NCI-H526 treated with DMSO at 0.1 percent for 48 hours (cell line): ENCODE measurements around the gene ACAP2.
"Not testable (repeated sequence)": the region's sequence is repeated elsewhere in the genome, so short reads cannot be mapped to it uniquely, and the experiment has no call there.

Experiments used
- DNase-seq: peaks from one replicate; lab custom pipeline; 2025; lab: John Stamatoyannopoulos, UW

The ACAP2 gene

DNA sequence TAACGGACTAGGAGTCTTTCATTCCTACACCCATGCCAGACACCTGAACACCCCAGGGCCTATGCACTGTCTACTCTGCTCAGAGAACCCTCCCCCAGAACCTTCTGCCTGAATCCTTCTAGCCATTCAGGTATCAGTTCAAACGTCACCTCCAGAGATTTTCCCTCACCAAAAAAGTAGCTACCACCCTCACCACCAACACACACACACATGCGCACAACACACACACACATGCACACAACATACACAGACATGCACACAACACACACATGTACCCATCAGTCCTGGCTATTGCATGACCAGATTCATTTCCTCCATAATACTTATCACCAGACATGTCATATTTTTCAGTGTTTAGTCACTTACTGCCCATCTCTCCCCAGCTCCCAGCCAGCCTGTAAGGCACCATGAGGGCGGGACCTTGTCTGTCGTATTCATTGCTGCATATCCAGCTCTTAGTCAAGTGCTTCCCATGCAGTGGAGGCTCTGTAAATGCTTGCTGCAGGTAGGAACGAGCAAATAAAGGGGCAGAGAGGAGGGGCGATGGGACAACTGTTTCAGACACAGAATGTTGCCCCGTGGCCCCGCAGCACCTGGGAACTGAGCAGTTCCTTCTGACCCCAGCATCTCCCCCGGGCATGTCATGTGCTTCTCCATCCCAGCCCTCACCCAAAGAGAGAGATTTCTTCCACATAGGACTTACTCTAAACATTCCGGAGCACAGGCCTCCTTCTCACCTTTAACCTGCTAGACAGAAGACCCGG is 201.0 kb downstream of the ACAP2 start:
- DNase-seq, result no peak

DNA sequence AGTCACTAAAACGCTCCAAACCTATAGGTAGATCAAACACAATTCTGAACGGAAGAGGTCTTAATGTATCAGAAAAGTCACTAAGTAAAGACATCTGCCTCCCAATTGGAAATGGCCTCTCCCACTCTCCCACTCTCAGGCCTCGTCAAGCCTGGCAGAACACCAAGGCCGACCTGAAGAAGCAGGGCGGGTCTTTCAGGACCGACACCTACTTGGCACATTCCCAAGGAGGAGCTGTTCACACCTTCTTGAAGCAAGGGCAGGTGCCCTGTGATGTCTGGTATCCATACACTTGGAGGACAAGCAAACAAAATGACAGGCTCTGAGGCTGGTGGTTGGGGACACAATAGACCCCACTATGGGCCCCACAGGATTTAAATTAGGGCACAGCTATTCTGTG is 201.9 kb downstream of the ACAP2 start:
- DNase-seq, result no peak

DNA sequence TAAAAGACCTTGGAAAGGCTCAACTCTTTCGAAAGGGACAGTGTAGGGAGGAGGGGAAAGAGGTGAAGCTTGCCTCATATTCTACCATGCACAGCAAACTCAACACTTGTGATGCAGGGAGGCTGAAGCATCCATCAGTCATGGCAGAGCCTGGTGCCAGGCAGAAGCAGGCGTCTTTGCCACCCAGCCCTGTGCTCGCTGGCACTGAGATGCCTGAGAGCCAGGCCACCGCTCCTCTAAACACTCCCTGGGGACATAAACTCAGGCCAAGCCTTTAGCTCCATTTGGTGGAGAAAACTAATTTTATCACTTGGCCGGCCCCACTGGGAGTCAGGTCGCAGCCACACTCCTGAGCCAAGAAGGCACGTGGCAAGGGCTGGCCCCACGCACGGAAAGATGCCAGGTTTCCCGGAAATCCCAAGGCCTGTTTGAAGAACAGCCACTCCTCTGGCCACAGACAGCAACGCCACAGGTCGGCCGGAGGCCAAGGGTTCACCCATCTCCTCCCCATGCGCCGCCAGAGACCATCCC is 202.6 kb downstream of the ACAP2 start:
- DNase-seq, result no peak

DNA sequence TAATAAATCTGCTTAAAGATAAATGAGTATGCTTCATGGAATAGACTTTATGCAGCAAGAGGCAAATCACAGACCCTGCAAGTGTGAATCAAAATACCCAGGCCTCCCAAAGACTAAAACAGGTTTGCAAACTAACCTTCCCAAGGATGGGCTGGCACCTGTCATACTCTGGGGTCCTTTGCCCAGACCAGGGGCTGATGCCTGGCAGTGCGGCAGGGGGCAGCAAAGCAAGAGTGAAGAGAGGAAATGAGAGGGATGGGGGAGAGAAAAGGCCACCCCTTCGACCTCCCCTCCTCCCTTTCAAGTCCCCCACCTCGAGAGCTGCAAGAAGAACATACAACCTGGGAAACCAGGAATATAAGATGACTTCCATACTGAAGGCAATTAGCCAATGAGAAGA is 203.7 kb downstream of the ACAP2 start:
- no peak for DNase-seq

DNA sequence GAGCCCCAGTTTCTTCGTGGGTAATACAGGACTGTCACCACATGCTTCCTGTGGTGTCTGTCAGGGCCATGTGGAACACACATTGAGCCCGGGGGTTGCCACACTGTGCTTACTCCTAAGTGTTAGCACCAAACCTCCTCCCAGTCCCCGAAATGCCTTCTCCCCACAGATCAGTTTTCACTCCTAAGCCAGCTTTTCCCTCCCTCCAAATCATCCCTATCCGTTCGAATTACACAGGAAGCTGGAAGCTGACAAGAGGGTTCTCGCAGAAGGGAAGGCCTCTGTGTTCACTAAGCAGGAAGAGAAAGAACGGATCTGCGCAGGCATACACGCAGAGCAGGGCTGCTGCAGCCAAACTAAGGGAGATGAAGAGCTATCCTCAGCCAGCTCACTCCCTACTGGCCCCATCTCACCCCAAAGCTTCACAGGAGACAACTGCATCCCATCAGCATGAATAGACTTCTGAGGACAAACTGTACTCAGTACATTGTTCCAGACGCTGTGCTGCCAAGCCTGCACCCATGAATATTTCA is 204.2 kb downstream of the ACAP2 start:
- DNase-seq, result no peak

DNA sequence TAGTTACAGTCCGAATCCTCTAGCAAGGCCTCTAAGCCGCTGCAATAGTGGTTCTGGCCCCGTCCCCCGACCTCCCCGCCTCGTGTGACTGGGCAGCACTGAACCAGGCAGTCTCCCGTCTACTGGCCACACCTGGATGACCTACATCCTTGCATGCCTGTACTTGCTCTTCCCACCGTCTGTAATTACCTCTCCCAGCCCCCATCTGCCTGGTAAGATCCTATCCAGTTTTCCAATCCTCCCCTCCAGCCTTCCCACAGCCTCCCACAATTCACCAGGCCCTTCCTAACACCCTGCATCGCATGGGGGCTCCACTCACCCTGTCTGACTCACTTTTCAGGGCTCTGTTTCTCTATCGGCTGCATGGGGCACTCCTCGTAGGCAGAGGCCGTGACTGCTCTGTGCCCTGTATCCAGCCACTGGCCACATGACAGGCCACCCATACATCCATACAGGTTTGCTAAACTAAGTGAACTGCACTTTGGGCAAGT is 204.7 kb downstream of the ACAP2 start:
- no peak for DNase-seq

DNA sequence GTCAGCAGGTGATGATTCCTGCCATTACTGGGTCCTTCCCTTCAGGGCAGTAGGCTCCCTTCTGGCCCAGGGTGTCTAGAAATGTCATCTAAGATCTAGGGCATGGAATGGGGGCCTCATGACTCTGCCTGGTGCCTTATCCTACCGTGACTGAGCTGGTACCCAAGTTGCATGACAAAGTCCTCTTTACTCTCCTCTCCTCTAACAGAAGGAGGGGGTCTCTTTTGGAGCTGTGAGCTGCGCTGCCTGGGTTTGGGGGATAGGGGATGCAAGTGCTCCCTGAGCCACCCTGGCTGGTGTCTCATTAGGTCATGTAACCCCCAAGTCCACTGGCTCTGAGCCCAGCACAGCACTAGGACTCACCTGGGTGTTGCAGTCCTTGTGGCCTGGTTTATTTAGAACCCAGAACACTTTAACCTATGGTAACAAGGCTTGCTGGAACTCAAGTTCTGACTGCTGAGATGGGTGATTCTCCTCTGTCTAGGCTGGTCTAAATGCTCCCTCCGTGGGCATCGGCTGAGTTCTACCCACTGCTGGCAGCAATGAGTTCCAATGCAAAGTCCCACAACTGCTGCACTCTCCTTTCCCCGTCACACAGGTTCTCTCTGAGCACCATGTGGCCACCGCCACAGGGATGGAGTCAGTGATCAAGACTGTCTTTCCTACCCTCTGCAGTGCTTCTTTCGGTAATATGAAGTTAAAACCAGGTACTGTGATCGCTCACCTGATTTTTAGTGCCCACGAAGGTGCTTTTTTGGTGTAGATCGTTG is 205.8 kb downstream of the ACAP2 start:
- no peak for DNase-seq

DNA sequence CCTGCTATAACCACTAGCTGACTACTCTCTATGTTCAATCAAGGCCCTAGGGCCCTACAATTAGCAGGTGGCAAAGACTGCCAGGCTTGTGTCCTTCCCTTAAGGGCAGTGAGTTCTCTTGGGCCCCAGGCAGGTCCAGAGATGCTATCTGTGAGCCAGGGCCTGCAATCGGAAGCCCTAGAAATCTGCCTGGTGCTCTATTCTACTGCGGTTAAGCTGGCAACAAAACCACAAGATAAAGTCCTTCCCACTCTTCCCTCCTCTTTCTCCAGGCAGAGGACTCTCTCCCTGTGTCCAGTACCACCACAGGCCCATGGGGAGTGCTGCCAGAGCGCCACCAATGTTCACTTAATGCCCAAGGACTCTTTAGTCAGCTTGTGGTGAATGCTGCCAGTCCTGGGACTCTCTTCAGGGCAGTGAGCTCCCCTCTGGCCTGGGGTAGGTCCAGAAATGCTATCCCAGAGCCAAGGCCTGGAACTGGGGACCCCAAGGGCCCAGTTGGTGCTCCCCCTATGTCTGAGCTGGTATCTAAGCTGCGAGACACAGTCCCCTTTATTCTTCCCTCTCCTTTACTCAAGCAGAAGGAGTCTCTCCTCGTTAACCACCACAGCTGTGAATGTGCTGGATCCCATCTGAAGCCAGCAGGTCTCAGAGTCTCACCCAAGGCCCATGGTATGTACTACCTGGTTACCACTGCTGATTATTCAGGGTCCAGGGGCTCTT is 206.6 kb downstream of the ACAP2 start:
- no peak for DNase-seq

DNA sequence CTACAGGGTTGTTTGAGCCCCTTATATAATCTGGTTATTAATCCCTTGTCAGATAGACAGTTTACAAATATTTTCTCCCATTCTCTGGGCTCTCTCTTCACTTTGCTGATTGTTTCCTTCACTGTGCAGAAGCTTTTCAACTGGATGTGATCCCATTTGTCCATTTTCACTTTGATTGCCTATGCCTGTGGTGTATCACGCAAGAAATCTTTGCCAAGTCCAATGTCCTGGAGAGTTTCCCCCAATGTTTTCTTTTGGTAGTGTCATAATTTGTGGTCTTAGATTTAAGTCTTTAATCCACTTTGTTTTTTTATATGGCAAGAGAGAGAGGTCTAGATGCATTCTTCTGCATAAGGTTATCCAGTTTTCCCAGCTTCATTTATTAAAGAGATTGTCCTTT is 212.6 kb downstream of the ACAP2 start:
- no peak for DNase-seq

DNA sequence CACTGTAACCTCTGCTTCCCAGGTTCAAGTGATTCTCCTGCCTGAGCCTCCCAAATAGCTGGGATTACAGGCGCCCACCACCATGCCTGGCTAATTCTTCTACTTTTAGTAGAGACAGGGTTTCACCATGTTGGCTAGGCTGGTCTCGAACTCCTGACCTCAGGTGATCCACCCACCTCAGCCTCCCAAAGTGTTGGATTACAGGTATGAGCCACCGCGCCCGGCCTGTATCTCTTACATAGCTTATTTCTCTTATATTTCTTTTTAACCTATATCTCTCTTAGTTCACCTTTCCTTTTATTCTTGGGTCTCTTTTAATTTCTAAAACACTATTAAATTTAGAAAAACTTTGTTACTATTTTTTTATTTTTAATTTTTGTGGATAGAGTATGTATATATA is 213.9 kb downstream of the ACAP2 start:
- DNase-seq, result not testable (repeated sequence)

DNA sequence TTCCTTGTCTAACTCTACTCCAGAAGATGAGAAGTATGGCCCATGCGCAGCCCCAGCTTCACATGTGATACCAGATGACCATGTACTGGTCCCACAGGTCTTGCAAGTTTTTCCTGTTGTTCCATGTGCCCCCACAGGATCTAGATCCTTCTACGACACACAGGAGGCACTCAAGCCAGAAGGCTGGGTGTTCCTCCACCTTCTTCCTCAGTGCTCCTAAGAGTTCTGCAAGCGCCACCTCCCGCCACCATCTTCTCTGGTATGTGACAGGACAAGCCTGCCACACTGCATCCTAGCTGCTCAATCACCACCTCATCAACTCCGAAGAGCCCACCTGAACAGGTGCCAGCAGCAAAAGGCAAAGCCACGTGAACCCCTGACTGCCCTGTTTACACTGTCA is 214.9 kb downstream of the ACAP2 start:
- DNase-seq, result no peak

DNA sequence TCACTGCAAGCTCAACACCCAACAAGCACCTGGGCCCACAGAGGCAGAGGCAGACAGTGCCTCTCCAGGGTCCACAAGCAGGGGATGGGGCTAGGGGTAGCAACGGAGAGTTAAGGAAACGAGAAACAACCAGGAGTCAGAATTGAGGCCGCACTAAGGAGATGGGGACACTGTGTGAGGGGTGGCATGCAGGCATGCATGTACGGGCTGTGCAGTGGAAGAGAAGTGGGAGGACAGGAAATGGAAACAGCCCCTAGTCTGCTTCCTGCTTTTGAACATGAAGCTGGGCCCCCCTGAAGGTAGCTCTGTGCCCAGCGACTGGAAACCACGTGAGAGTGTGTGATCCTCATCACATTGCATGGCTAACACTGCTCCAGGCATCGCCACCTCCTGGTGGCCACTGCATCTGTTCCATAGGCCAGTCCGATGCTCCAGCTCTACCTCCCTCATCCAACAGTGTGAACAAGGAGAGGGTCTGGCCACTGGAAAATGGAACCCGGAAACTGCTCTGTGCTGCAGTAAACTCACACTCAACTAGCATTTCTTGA is 215.8 kb downstream of the ACAP2 start:
- DNase-seq, result no peak

DNA sequence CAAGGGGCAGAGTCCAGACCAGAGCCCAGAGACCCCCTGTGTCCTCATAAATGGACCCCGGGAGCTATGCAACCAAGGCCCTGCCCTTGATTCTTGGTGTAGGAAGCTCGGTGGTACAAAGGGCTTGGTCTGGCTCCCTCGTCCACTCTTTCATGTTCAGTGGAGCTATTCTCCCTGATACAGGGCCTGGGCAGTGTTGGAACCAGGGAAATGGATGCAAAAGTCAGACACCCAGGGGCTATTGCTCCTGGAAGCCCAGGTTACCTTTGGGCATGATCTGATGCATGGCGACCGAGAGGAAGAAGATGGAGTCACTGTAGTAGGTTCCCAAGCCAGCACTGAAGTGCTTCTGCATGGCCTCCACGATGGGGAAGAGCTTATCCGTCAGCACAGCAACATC is 216.4 kb downstream of the ACAP2 start:
- DNase-seq, result no peak

DNA sequence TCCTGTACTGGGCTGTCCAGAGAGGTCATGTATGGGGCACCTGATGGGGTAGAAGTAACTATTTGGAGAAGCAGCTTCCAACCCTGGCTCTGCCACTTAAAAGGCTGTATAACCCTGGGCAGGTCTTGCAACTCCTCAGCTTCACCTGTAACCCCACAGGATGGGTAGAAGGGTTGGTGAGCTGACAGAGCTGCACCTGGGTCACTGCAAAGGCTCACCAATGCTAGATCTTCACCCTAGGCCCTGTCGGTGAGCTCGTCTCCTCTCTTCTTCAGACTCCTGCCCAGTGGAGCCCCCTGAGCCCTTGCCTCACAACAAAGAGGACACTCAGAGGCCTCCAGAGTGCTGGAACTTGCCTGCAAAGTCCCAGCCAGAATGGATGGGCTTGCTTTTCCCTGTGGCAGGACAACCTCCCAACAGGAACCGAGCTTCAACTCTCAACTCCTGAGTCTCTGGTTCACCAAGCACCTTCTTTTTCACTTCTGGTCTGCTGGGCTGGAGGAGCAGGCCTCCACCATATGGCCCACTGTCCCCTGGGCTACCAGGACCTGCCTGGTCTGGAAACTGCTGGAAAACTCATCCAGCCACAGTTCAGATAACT is 217.7 kb downstream of the ACAP2 start:
- no peak for DNase-seq
